Panc1 (cell line): Measurements from ENCODE around the gene FAM156A.
"Not testable (repeated sequence)": the region's sequence is repeated elsewhere in the genome, so short reads cannot be mapped to it uniquely, and the experiment has no call there.

ENCODE experiments used
- CTCF ChIP-seq: fragments of 450-650 bp; IDR thresholded peaks from 2 replicates; pipeline ENCODE4 v1.5.1; 2017; ENCODE audit warnings: mild to moderate bottlenecking
- POLR2AphosphoS5 ChIP-seq: IDR thresholded peaks from 2 replicates; pipeline ENCODE4 v1.6.1; 2012; ENCODE audit warnings: mild to moderate bottlenecking, low read depth, low read length, moderate library complexity
- REST ChIP-seq, 2 experiments: IDR thresholded peaks; 2 replicates each; pipeline ENCODE4 v1.6.1; 2011 to 2012; ENCODE audit warnings: low read depth in 2 of 2, control low read depth in 1 of 2, low read length in 1 of 2, mild to moderate bottlenecking in 1 of 2, moderate library complexity in 1 of 2; ENCODE audit not compliant: insufficient read depth in 1 of 2
- SIN3A ChIP-seq: IDR thresholded peaks from 2 replicates; pipeline ENCODE4 v1.6.1; 2012; ENCODE audit warnings: low read depth, mild to moderate bottlenecking, low read length, moderate library complexity, borderline replicate concordance; ENCODE audit not compliant: insufficient read depth

DNA sequence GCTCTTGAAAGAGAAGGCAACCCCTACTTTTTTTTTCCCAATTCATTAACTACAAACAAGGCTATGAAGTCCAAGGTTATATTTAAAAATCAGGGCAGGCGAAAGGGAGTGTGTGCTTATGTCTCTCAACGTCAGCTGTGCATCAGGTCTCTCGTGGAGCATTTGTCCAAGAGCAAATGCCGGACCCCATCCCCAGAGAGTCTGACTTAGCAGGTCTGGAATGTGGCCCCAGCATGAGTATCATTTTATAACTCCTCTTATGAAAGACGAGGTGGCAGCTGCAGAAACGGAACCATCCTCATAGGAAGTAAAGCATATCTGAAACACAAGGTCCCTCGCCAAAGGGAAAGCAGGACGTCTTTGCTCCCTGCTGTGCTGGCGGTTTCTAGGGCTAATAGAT, 44.6 kb downstream of the FAM156A start:
- TF ChIP-seq POLR2AphosphoS5; CTCF; SIN3A; REST (IDR thresholded peaks at IDR 0.05; ENCODE audit: insufficient read depth in 1 of 2, low read depth in 2 of 2, low read length in 1 of 2): not testable (repeated sequence)
